Muscle of leg (tissue), 11 donors: Measurements from ENCODE around the gene HPSE2. TPM values are rescaled to one million over a fixed set of nuclear protein-coding genes. Genes with fewer than 3 reads are reported as not detected.
A peak's percentile ranks its signal among the peaks of the same experiment; 100 is the strongest.

ENCODE experiments used
- DNase-seq: peaks from one replicate; pipeline ENCODE4 v3.0.0; 2013
- H3K27ac ChIP-seq: one replicate; pipeline ENCODE4 v1.5.1; 2013; ENCODE audit warnings: mild to moderate bottlenecking, low read length, control low read depth
- H3K27me3 ChIP-seq: one replicate; pipeline ENCODE4 v1.6.1; 2013; ENCODE audit warnings: low read length; ENCODE audit not compliant: control insufficient read depth, insufficient read depth
- H3K36me3 ChIP-seq: one replicate; pipeline ENCODE4 v1.6.1; 2013; ENCODE audit warnings: low read length; ENCODE audit not compliant: control insufficient read depth, insufficient read depth
- H3K4me1 ChIP-seq: one replicate; pipeline ENCODE4 v1.6.1; 2013; ENCODE audit warnings: low read length; ENCODE audit not compliant: control insufficient read depth, insufficient read depth
- H3K4me3 ChIP-seq: one replicate; pipeline ENCODE4 v1.5.1; 2013; ENCODE audit warnings: low read length, control low read depth
- H3K9me3 ChIP-seq: replicated peaks from 2 replicates; pipeline ENCODE4 v1.6.1; 2013; ENCODE audit warnings: low read depth, low read length; ENCODE audit not compliant: control insufficient read depth
- WGBS: methylation state at CpG from one replicate; pipeline ENCODE4 v1.1.5; 2013; ENCODE audit warnings: missing lambda C conversion rate; ENCODE audit not compliant: insufficient coverage; 5-methylcytosine and 5-hydroxymethylcytosine counted together
- polyA plus RNA-seq, 8 donors: library from polyadenylated mRNA; unstranded; fragments of 120-200 nt; gene quantifications; one replicate each; pipeline versions ENCODE4 v1.2.1 to v1.2.3, GENCODE V29; 2013; ENCODE audit warnings: inconsistent platforms in 1 of 8, low replicate concordance in 1 of 8; ENCODE audit not compliant: insufficient read length in 8 of 8, insufficient read depth in 1 of 8
- total RNA-seq: library from RNA; stranded (reverse); fragments of 120-200 nt; gene quantifications from one replicate; pipeline ENCODE4 v1.2.4, GENCODE V29; 2013

Gene HPSE2
- total and polyA plus RNA-seq, 9 donors: 0.04 to 0.57 (median 0.13) TPM; not detected in 2

DNA sequence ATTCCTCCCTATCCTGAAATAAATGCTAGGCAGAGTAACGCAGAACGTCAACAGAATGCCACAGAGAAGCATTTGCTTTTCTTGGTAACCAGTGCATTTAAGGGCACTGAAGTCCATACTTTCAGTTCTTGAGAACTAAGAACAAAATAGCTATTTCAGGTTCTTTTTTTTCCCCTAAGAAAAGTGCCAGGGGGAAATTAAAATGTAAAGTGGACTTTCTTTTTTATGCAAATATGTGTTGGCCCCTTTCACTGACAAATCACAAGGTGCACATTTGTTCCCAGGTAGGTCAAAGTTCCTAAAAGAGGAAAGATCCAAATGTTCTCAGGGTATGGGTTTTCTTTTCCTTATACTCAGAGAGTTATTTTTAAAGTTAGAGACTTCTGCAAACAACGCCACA, 151.5 kb downstream of the HPSE2 start:
- no peak overlapping the region for H3K4me3 ChIP-seq
- no peaks in the 10 kb centered on the region for H3K9me3 ChIP-seq
- WGBS: no CpG with 5 or more reads among the region's 3 CpGs
- no peaks in the 10 kb centered on the region for H3K4me1 ChIP-seq
- H3K27me3 ChIP-seq: no peaks in the 10 kb centered on the region
- DNase-seq: no peak
- H3K36me3 ChIP-seq: no peaks in the 10 kb centered on the region
- no peak overlapping the region for H3K27ac ChIP-seq

DNA sequence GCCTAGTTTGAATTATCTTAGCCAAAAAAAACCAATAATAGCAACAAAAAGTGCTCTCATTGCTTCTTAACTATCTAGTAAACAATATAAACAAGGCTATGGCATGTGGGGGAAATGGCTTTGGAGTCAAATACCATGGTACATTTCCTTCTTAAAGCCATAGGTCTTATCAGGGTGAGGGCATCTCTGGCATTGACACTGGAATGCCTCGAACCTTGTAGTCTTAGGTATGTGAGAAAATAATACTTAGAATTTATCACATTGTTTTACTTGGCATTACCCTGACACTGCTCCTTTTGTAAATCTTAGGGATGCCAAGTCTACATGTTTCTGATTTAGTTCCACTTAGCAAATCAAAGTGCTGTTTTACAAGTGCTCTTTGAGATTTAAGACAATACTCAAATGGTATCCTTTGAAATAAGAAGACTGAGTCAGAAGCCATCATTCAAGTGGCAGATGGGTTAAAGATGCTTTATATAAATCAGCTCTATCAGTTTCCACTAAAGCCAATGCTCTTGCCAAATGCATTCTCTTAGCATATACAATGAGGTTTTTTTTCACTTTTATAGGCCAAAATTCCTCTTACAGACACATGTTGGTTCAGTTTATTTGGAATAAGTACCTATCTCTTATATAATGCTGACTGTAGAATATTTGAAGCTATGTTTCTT, 155.2 kb downstream of the HPSE2 start:
- WGBS: no CpG with 5 or more reads among the region's 1 CpG
- Histone ChIP-seq H3K27ac (no peak overlapping the region), H3K4me1 (no peaks in the 10 kb centered on the region), H3K9me3 (no peaks in the 10 kb centered on the region), H3K36me3 (no peaks in the 10 kb centered on the region), H3K4me3 (no peak overlapping the region), H3K27me3 (no peaks in the 10 kb centered on the region)
- no peak for DNase-seq

DNA sequence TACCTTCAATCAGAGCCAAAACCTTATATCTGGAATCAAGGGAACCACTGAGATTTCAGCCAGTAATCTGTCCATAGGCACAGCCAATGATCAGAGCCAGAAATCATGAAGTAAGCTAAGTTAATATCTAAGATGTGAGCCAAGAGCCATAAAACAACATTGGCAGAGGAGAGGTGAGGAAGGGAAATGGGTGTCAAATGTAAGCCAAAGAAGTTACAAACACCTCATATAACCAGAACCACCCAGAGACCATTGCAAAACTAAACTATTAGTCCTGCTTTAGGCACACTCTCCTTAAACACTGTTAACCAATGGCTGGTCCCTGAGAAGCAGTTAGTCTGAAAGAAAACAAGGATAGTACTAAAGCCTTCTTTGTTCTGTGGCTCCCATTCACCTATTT, 173.1 kb downstream of the HPSE2 start:
- Histone ChIP-seq H3K27me3 (no peaks in the 10 kb centered on the region), H3K4me1 (no peaks in the 10 kb centered on the region), H3K9me3 (no peaks in the 10 kb centered on the region), H3K4me3 (no peak overlapping the region), H3K27ac (no peak overlapping the region), H3K36me3 (no peaks in the 10 kb centered on the region)
- DNase-seq: no peak

DNA sequence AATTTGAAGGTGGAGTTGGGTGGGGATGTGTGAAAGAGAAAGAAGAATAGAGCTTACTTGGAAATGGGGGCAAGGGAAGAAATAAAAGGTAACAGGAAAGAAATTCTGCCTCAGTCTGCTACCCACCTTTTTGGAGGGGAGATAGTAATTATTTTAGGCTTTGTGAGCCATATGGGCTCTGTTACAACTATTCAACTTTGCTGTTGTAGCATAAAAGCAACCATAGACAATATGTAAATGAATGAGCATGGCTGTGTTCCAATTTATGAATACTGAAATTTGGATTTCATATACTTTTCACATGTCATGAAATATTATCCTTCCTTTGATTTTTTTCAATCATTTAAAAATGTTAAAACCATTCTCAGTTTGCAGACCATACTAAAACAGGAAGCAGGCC, 176.9 kb downstream of the HPSE2 start:
- no peaks in the 10 kb centered on the region for H3K36me3 ChIP-seq
- H3K27ac ChIP-seq: no peak overlapping the region
- no peaks in the 10 kb centered on the region for H3K4me1 ChIP-seq
- H3K9me3 ChIP-seq: no peaks in the 10 kb centered on the region
- H3K4me3 ChIP-seq: no peak overlapping the region
- no peaks in the 10 kb centered on the region for H3K27me3 ChIP-seq
- DNase-seq: no peak

DNA sequence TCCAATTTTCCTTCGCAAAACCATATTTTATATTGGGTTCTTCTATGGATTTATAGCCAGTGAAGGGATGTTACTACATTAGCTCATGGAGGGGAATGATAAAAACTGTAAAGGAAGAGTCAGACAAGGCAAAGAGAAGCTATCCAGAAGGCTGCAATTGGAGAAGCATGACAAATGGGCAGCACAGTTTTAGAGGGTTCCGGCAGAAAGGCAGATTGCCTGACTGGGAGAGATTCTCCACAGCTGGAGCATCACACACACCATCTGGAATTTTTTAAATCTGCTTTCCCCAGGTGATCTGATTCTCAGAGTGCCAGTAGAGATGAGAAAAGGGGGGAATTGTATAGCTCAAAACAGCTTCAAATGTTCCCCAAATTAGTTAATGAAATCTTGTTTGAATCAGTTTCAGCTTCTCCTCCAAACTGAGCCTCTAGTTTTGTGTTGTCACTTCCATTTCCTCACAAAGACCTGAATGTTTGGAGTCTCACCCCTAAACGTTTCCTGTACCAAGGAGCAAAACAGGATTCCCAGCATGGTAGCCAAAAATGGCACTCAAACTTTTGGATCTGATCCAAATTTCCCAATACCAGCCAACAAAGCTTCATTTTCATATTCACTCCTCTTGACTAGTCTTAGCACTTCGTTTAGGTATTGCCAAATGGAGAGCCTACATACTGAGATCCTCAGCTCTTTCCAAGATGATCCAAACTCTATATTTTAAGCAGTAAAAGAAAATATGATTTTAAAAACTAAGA, 177.5 kb downstream of the HPSE2 start:
- Histone ChIP-seq H3K9me3 (no peaks in the 10 kb centered on the region), H3K4me3 (no peak overlapping the region), H3K36me3 (no peaks in the 10 kb centered on the region), H3K27ac (no peak overlapping the region), H3K27me3 (no peaks in the 10 kb centered on the region), H3K4me1 (no peaks in the 10 kb centered on the region)
- DNase-seq: peak; percentile 33
- WGBS: 8% methylated on average over 1 of the region's 4 CpGs

DNA sequence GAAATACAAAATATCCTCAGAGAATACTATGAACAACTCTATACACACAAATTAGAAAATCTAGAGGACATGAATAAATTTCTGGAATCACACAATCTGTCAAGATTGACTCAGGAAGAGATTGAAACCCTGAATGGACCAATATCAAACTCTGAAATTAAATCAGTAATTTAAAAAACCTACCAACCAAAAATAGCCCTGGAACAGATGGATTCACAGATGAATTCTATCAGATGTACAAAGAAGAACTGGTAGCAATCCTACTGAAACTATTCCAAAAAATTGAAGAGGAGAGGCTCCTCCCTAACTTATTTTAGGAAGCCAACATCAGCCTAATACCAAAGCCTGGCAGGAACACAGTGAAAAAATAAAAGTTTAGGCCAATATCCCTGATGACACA, 190.0 kb downstream of the HPSE2 start:
- no peak overlapping the region for H3K27ac ChIP-seq
- DNase-seq: no peak
- peaks cover 10% of the 10 kb centered on the region for H3K9me3 ChIP-seq
- no peaks in the 10 kb centered on the region for H3K4me1 ChIP-seq
- H3K27me3 ChIP-seq: no peaks in the 10 kb centered on the region
- no peak overlapping the region for H3K4me3 ChIP-seq
- H3K36me3 ChIP-seq: no peaks in the 10 kb centered on the region

DNA sequence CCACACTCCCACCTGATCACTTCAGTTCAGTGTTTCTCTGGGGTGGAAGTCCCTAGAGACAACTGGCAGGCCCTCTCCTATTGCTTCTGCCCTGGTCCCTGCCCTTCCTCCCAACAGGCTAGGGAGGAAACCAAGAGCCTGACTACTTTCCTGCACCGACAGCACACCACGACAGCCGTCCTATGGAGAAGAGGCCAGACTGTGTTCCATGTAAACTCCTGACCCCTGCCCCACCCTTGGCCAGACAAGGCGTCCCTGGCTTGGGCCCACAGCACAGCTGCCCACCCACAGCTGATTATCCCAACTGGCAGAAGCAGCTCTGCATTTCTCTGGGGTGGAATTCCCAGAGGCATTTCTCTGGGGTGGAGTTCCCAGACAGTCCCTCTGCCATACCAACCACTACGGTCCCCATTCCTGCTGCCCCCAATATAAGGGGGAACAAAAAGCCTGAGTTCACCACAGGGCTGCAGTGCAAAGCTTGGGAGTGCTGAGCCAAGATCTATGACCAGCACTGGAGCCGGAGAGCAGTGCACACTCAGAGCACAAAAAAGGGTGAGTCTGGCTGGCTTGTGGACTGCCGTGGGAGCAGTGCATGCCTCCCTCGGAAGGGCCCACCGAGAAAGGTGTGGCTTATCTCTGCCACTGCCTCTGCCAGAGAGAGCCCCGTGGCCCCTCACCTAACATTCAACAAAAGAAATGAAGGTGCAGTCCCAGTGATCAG, 193.4 kb downstream of the HPSE2 start:
- Histone ChIP-seq H3K27ac (no peak overlapping the region), H3K9me3 (peaks cover 10% of the 10 kb centered on the region), H3K4me1 (no peaks in the 10 kb centered on the region), H3K4me3 (no peak overlapping the region), H3K27me3 (no peaks in the 10 kb centered on the region), H3K36me3 (no peaks in the 10 kb centered on the region)
- DNase-seq: no peak
- 79% methylated on average over 9 of the region's 10 CpGs for WGBS

DNA sequence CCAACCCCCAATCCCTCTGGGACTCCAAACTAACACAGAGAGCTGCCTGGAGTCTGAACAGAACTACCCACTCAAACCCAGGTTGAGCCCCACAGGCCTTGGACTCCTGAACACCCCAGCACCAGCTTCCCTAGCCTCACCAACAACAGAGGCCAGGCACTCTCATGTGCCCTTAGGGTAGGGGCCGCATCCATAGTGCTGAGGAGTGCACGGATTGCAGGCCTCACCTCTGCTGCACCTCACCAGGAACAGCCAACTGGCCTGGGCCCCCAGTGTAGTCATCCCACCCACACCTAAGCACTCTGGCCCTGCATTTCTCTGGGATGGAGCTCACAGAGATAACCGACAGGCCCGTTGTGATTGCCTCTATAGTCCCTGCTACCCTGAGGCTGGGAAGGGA, 194.2 kb downstream of the HPSE2 start:
- no peak for DNase-seq
- no peak overlapping the region for H3K4me3 ChIP-seq
- H3K4me1 ChIP-seq: no peaks in the 10 kb centered on the region
- H3K36me3 ChIP-seq: no peaks in the 10 kb centered on the region
- H3K9me3 ChIP-seq: peaks cover 10% of the 10 kb centered on the region
- H3K27ac ChIP-seq: no peak overlapping the region
- 100% methylated on average over 3 of the region's 4 CpGs for WGBS
- H3K27me3 ChIP-seq: no peaks in the 10 kb centered on the region

DNA sequence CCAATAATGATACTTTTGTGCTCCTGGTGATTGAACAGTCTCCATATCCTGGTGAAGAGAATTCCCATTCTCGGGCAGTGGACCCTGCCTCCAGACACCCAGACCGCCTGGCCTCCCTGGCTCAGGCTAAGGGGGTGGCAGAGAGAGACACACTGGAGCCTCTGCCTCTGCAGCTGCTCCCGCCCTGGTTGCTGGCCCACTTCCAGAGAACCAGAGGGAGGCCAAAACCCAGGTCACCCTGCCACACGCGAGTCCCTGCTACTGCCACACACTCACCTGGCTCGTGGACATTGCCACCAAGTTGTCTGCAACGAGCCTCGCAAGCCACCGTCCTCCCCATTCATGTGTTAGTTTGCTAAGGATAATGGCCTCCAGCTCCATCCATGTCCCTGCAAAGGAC, 221.8 kb downstream of the HPSE2 start:
- Histone ChIP-seq H3K4me1 (no peaks in the 10 kb centered on the region), H3K4me3 (no peak overlapping the region), H3K27ac (no peak overlapping the region), H3K36me3 (no peaks in the 10 kb centered on the region), H3K27me3 (no peaks in the 10 kb centered on the region), H3K9me3 (no peaks in the 10 kb centered on the region)
- DNase-seq: no peak
- WGBS: 72% methylated on average over 2 of the region's 9 CpGs

DNA sequence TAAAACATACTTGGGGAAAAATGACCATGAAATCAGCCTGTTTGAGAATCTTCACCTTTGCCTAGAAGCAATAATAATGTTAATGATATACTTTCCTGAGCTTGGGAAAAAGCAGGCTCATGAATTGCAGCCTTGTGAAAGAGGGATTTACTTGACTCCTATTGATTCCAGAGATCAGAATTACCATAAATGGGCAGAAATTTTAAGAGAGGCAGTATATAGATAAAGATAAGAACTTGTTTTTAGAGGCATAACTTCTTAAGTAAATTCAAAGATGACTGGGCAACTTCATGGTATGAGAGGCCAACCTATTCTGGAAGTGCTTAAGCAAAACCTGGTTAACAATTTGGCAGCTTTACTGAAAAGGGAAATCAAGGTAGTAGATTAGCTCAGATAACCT, 225.4 kb downstream of the HPSE2 start:
- no peak overlapping the region for H3K4me3 ChIP-seq
- no peaks in the 10 kb centered on the region for H3K27me3 ChIP-seq
- DNase-seq: no peak
- peaks cover 8% of the 10 kb centered on the region for H3K9me3 ChIP-seq
- H3K36me3 ChIP-seq: no peaks in the 10 kb centered on the region
- no peak overlapping the region for H3K27ac ChIP-seq
- no peaks in the 10 kb centered on the region for H3K4me1 ChIP-seq
